HUES64 (cell line): ENCODE data around the gene EEF2KMT.
A peak's percentile ranks its signal among the peaks of the same experiment; 100 is the strongest.

Experiments used
- H3K27ac ChIP-seq: 2 replicates; pipeline ENCODE4 v1.7.0; 2013; ENCODE audit warnings: low read depth, low read length, inconsistent platforms
- H3K27me3 ChIP-seq: 2 replicates; pipeline ENCODE4 v1.6.1; 2013; ENCODE audit warnings: mild to moderate bottlenecking, low read length; ENCODE audit not compliant: insufficient read depth
- H3K36me3 ChIP-seq: 2 replicates; pipeline ENCODE4 v1.6.1; 2013; ENCODE audit warnings: mild to moderate bottlenecking, low read length; ENCODE audit not compliant: insufficient read depth
- H3K4me1 ChIP-seq: 2 replicates; pipeline ENCODE4 v1.6.1; 2013; ENCODE audit warnings: mild to moderate bottlenecking, low read length, moderate library complexity; ENCODE audit not compliant: insufficient read depth
- H3K4me3 ChIP-seq: 2 replicates; pipeline ENCODE4 v1.5.1; 2013; ENCODE audit warnings: mild to moderate bottlenecking, low read length, moderate library complexity
- H3K9ac ChIP-seq: 2 replicates; pipeline ENCODE4 v1.6.1; 2013; ENCODE audit warnings: mild to moderate bottlenecking, low read depth, low read length
- H3K9me3 ChIP-seq: 2 replicates; pipeline ENCODE4 v1.6.1; 2013; ENCODE audit warnings: low read depth, low read length; ENCODE audit not compliant: insufficient read depth
- WGBS: fragments of 150-250, 120-280 bp; methylation state at CpG from one replicate; pipeline ENCODE4 v1.1.7; 2013; ENCODE audit warnings: missing lambda C conversion rate; 5-methylcytosine and 5-hydroxymethylcytosine counted together

Gene EEF2KMT

DNA sequence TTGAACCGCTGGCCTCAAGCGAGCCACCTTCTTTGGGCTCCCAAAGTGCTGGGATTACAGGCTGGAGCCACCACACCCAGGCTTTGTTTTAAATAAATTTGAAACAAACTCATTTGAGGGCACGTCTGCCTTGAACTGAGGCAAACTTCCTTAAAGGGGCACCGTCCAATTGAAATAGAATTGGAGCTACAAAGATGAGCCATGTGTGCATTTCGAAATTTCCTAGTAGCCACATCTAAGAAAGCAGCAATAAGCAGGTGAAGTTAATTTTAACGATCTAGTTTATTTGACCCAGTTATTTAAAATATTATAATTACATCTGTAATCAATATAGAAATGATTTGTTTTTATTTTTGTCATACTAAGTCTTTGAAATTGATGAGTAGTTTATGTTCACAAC, 31.1 kb downstream of the EEF2KMT start:
- Histone ChIP-seq H3K27ac (no peak overlapping the region), H3K4me3 (no peak overlapping the region), H3K36me3 (no peaks in the 10 kb centered on the region), H3K9me3 (no peaks in the 10 kb centered on the region), H3K27me3 (no peaks in the 10 kb centered on the region), H3K9ac (no peak overlapping the region), H3K4me1 (no peaks in the 10 kb centered on the region; the same call in 1 of the 2 replicates)
- 90% methylated on average over 5 of the region's 6 CpGs for WGBS

DNA sequence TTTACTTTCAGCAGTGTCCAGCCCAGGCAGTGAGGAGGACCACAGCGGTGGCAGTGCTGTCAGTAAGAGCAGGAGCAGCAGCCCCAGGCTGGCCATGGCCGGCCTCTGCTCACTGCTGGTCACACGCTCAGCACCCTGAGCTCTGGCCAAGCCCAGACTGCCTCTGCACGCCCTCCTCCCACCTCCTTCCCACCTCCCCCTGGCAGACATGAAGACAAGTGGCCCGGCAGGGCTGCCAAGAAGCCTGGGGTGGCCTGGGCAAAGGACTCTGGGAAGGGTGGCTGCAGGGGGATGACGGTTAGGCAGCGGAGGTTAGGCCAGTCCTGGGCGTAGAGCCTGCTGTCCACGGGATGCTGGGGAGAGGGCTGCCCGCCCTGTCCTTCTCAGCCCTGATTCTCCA, 31.8 kb downstream of the EEF2KMT start, which contains the start of gene C16orf89:
Gene C16orf89 (minus strand): TSS at position 144 of the 400 bp plus-strand sequence. CDS start 48 bp downstream, at position 96.
- WGBS, result 88% methylated on average over 10 of the region's 10 CpGs
- Histone ChIP-seq H3K27me3 (no peaks in the 10 kb centered on the region), H3K36me3 (no peaks in the 10 kb centered on the region), H3K9ac (no peak within 1 kb of the TSS), H3K4me3 (no peak within 1 kb of the TSS), H3K4me1 (no peaks in the 10 kb centered on the region; the same call in 1 of the 2 replicates), H3K27ac (no peak within 1 kb of the TSS), H3K9me3 (no peaks in the 10 kb centered on the region)

GRCh38 chr16:5065326-5065725, 32.3 kb downstream of the EEF2KMT start:
- Histone ChIP-seq H3K36me3 (no peaks in the 10 kb centered on the region), H3K4me1 (peaks cover 2% of the 10 kb centered on the region; the same call in 1 of the 2 replicates), H3K4me3 (no peak overlapping the region), H3K27me3 (no peaks in the 10 kb centered on the region), H3K27ac (no peak overlapping the region), H3K9ac (no peak overlapping the region), H3K9me3 (no peaks in the 10 kb centered on the region)
- 90% methylated on average over 7 of the region's 8 CpGs for WGBS

DNA sequence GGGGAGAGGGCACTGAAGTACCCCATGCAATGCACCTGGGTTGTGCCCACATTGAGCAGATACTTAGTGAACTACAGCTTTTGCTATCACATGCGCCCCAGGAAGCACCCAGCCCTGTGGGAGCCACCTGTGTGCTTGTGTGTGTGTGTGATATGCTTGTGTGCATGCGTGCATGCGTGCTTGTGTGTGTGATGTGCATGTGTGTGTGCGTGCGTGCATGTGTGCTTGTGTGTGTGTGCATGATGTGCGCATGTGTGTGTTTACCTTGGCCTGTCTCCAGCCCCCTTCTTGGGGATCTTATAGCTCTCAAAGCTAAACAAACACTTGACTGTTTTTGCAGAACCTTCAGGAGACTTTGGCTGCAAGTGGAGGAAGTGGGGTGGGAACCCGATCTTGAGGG, 32.7 kb downstream of the EEF2KMT start:
- Histone ChIP-seq H3K27ac (no peak overlapping the region), H3K9me3 (no peaks in the 10 kb centered on the region), H3K27me3 (no peaks in the 10 kb centered on the region), H3K9ac (no peak overlapping the region), H3K4me3 (no peak overlapping the region), H3K36me3 (no peaks in the 10 kb centered on the region), H3K4me1 (peaks cover 6% of the 10 kb centered on the region)
- WGBS, result 95% methylated on average over 7 of the region's 7 CpGs

DNA sequence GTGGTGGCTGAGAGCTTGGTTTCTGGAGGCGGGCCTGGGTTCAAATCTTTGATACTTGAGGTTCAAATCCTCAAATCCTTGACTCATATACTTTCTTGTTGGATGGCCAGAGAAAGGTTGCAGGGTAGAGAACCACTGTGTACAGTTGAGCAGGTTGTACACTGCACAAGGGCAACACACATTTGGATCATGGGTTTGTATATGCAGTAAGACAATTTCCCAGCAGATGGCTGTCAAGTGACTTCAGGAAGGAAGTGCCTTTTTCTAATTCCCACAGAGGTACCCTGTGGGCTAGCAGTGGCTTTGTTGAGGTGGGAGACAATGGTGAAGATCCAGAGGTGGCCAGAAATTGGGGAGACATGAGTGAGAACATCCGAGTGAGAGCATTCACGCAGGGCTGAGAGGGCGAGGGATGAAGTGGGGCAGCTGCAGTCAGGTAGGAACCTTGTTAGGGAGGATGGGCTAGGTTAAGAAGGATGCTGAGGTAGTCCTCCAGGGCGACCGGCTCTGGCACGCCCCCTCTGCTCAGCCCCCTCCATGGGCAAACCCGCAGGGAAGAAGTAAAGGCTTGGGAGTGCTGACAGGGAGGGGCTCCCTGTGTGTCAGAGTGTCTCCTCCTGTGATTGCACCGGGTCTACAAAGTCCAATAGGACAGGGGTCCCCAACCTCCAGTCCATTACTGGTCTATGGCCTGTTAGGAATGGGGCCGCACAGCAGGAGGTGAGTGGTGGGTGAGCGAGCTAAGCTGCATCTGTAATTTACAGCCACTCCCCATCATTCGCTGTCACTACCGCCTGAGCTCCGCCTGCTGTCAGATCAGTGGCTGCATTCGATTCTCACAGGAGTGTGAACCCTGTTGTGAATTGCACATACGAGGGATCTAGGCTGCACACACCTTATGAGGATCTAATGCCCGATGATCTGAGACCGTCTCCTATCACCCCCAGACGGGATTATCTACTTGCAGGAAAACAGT, 34.5 kb downstream of the EEF2KMT start:
- Histone ChIP-seq H3K4me1 (peaks cover 13% of the 10 kb centered on the region), H3K36me3 (no peaks in the 10 kb centered on the region), H3K27ac (no peak overlapping the region), H3K4me3 (no peak overlapping the region), H3K9me3 (no peaks in the 10 kb centered on the region), H3K9ac (no peak overlapping the region), H3K27me3 (no peaks in the 10 kb centered on the region)
- 72% methylated on average over 19 of the region's 19 CpGs for WGBS

DNA sequence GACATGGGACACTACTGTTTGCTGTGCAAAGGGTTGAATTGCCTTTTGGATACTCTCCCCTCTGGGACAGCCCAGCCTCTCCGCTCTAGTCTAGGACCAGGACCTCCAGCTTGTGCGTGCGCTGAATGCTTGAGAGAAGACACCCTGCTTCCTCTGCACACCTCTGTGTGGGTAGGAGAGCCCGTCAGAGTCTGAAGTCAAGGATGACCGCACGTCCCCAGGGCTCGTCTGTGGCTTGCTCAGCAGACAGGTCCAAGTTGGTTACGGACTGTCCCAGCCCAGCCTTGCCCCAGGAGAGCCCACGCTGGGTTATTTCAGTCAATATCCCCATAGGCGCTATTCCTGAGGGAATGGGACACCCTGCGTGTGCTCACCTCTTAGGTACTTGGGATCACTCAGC, 35.5 kb downstream of the EEF2KMT start:
- no peaks in the 10 kb centered on the region for H3K36me3 ChIP-seq
- H3K4me3 ChIP-seq, result no peak overlapping the region
- 93% methylated on average over 11 of the region's 11 CpGs for WGBS
- H3K27ac ChIP-seq, result no peak overlapping the region
- no peaks in the 10 kb centered on the region for H3K9me3 ChIP-seq
- H3K27me3 ChIP-seq, result no peaks in the 10 kb centered on the region
- H3K9ac ChIP-seq, result no peak overlapping the region
- peaks cover 13% of the 10 kb centered on the region for H3K4me1 ChIP-seq

DNA sequence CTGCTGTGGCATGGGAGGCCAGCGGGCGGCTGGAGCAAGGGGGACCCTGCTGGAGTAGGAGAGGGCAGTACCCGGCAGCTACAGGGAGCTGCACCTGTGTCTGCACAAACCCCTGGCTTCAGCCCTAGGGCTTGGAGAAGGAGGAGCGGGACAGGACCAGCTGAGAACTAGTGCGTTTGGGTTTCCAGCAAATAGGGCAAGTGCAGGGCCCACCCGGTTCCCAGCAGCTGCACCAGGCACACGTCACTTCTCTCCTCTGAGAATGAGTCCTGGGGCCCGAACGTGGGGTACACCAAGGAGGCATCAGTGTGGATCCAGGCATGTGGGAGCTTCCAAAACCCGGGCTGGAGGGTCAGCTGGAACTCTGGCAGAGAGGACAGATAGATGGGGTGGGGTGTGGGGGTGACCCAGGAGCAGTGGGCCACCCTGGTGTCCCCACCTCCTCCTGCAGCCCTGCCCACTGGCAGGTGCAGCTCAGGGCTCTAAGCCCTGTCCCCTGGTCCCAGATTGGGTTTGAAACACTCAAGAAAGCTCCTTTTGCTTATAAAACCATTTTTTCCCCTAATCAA, 37.4 kb downstream of the EEF2KMT start:
- H3K36me3 ChIP-seq, result no peaks in the 10 kb centered on the region
- no peaks in the 10 kb centered on the region for H3K9me3 ChIP-seq
- H3K27me3 ChIP-seq, result no peaks in the 10 kb centered on the region
- no peak overlapping the region for H3K4me3 ChIP-seq
- peak overlapping the region; percentile 94; the same call in 1 of the 2 replicates for H3K27ac ChIP-seq
- WGBS, result 53% methylated on average over 10 of the region's 10 CpGs
- 0 out of 2 replicates have a peak overlapping the region, but pooled peaks have one; percentile 25 for H3K9ac ChIP-seq
- peaks cover 13% of the 10 kb centered on the region for H3K4me1 ChIP-seq

DNA sequence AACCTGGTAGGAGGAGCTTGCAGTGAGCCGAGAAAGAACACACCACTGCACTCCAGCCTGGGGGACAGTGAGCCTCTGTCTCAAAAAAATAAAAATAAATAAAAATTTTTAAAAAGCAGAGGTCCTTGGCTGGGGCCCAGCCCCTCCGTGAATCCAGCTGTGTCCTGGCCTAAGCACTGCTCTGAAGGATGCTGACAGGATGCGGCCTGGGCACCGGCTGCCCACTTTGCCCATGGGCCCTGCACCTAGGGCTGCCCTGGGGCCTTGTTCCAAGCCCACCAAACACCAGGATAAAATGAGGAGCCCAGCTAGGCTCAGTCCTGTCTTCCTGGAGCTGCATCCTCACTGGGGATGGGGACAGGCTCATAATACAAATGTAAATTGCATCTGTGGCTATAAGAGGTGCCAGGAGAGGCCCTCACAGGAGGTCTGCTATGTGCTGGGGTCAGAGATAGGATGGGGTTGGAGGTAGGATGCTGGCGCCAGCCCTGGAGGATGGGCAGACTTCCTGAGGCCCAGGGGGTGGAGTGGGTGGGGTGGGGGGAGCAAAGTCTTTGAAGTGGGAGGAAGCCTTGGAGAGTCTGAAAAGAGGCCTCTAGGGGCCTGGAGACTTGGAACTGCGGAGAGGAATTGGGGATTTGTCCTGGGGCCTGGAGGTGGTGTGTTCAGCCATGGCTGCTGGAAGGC, 38.1 kb downstream of the EEF2KMT start:
- Histone ChIP-seq H3K9me3 (no peaks in the 10 kb centered on the region), H3K9ac (no peak overlapping the region), H3K27ac (peak overlapping the region; percentile 94), H3K36me3 (no peaks in the 10 kb centered on the region), H3K4me1 (peaks cover 13% of the 10 kb centered on the region), H3K4me3 (no peak overlapping the region), H3K27me3 (no peaks in the 10 kb centered on the region)
- 48% methylated on average over 6 of the region's 6 CpGs for WGBS

- Histone ChIP-seq H3K9ac (no peak overlapping the region), H3K27me3 (no peaks in the 10 kb centered on the region), H3K4me3 (no peak overlapping the region), H3K27ac (peak overlapping the region; percentile 74; the same call in 1 of the 2 replicates), H3K4me1 (peaks cover 13% of the 10 kb centered on the region), H3K36me3 (no peaks in the 10 kb centered on the region), H3K9me3 (no peaks in the 10 kb centered on the region)
- 10% methylated on average over 7 of the region's 7 CpGs for WGBS
These were observed 39.1 kb downstream of the EEF2KMT start for GRCh38 chr16:5058476-5058875.

DNA sequence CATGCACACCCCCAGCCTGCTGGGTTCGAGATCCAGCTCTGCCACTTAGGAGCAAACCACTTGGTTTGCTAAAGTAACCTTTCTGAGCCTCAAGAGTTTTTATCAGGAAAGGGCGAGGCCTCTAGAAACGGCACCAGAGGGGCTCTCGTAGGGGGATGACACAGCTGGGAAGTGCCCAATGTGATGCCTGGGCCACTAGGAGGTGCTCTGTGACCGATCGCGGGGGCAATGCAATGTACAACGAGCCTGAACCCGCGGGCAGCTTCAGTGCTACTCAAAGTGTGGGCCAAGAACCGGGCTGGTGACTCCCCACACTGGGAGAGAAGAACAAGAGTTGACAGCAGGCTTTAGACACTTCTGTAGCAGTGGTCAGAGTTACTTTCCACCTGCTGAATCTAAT, 41.2 kb downstream of the EEF2KMT start:
- Histone ChIP-seq H3K9me3 (no peaks in the 10 kb centered on the region), H3K4me1 (peaks cover 13% of the 10 kb centered on the region), H3K4me3 (no peak overlapping the region), H3K36me3 (no peaks in the 10 kb centered on the region), H3K27me3 (no peaks in the 10 kb centered on the region), H3K9ac (no peak overlapping the region), H3K27ac (no peak overlapping the region)
- 22% methylated on average over 11 of the region's 11 CpGs for WGBS
